Hepatocyte (in vitro differentiated cells): ENCODE data around the gene PRR12.

Source experiments
- EZH2phosphoT487 ChIP-seq: fragments of 200-600 bp; sonication (generic); IDR thresholded peaks from one replicate; pipeline ENCODE4 v1.6.1; 2018; ENCODE audit warnings: antibody characterized with exemption, mild to moderate bottlenecking, low read depth, moderate library complexity; ENCODE audit not compliant: unreplicated experiment, severe bottlenecking
- TF ChIP-seq, protein P1 (sequence below): fragments of 200-600 bp; sonication (generic); IDR thresholded peaks from 2 replicates; pipeline ENCODE4 v1.5.1; 2016; ENCODE audit warnings: antibody characterized with exemption, mild to moderate bottlenecking; ENCODE audit not compliant: poor library complexity

DNA sequence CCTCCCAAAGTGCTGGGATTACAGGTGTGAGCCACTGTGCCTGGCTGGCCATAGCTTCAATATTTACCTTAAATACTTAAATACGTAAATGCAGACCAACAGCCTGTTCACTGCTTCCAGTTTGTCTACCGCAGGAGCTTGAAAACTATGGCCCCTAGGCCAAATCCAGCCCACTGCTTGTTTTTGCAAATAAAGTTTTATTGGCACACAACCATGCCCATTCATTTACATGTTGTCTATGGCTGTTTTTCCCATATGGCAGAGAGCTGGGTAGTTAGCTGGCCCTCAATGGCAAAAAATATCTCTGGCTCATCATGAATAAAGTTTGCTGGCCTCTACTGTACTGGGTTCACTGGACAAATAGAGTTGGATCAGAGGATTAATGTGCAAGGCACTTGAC, 11.8 kb downstream of the PRR12 start:
- TF ChIP-seq, protein P1, sequence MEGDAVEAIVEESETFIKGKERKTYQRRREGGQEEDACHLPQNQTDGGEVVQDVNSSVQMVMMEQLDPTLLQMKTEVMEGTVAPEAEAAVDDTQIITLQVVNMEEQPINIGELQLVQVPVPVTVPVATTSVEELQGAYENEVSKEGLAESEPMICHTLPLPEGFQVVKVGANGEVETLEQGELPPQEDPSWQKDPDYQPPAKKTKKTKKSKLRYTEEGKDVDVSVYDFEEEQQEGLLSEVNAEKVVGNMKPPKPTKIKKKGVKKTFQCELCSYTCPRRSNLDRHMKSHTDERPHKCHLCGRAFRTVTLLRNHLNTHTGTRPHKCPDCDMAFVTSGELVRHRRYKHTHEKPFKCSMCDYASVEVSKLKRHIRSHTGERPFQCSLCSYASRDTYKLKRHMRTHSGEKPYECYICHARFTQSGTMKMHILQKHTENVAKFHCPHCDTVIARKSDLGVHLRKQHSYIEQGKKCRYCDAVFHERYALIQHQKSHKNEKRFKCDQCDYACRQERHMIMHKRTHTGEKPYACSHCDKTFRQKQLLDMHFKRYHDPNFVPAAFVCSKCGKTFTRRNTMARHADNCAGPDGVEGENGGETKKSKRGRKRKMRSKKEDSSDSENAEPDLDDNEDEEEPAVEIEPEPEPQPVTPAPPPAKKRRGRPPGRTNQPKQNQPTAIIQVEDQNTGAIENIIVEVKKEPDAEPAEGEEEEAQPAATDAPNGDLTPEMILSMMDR, result no peak
- TF ChIP-seq EZH2phosphoT487, result no peak
